Stimulated activated CD8-positive, alpha-beta memory T cell treated with anti-CD3 and anti-CD28 coated beads, Interleukin-12 subunit alpha, Interleukin-12 subunit beta, amount 100 ng/mL, for 4 hours (primary cell): ENCODE data around the gene ATP6V1G2.
"Not testable (repeated sequence)": the region's sequence is repeated elsewhere in the genome, so short reads cannot be mapped to it uniquely, and the experiment has no call there.

Source experiments
- DNase-seq: peaks from one replicate; pipeline ENCODE4 v3.0.0-alpha.2; 2020; ENCODE audit warnings: low read depth

The ATP6V1G2 gene

DNA sequence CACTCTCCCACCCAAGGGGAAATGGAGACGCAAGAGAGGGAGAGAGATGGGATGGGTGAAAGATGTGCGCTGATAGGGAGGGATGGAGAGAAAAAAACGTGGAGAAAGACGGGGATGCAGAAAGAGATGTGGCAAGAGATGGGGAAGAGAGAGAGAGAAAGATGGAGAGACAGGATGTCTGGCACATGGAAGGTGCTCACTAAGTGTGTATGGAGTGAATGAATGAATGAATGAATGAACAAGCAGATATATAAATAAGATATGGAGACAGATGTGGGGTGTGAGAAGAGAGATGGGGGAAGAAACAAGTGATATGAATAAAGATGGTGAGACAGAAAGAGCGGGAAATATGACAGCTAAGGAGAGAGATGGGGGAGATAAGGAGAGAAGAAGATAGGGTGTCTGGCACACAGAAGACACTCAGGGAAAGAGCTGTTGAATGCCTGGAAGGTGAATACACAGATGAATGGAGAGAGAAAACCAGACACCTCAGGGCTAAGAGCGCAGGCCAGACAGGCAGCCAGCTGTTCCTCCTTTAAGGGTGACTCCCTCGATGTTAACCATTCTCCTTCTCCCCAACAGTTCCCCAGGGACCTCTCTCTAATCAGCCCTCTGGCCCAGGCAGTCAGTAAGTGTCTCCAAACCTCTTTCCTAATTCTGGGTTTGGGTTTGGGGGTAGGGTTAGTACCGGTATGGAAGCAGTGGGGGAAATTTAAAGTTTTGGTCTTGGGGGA lies 29.7 kb upstream of the ATP6V1G2 start:
- no peak for DNase-seq

DNA sequence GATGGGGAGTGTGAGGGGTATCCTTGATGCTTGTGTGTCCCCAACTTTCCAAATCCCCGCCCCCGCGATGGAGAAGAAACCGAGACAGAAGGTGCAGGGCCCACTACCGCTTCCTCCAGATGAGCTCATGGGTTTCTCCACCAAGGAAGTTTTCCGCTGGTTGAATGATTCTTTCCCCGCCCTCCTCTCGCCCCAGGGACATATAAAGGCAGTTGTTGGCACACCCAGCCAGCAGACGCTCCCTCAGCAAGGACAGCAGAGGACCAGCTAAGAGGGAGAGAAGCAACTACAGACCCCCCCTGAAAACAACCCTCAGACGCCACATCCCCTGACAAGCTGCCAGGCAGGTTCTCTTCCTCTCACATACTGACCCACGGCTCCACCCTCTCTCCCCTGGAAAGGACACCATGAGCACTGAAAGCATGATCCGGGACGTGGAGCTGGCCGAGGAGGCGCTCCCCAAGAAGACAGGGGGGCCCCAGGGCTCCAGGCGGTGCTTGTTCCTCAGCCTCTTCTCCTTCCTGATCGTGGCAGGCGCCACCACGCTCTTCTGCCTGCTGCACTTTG lies 29.0 kb upstream of the ATP6V1G2 start, which contains the start of gene TNF:
Gene TNF, plus strand, starts transcription at position 231 of the 567 bp plus-strand sequence. Its CDS starts 177 bp downstream, at position 408.
- DNase-seq = peak; percentile 59

DNA sequence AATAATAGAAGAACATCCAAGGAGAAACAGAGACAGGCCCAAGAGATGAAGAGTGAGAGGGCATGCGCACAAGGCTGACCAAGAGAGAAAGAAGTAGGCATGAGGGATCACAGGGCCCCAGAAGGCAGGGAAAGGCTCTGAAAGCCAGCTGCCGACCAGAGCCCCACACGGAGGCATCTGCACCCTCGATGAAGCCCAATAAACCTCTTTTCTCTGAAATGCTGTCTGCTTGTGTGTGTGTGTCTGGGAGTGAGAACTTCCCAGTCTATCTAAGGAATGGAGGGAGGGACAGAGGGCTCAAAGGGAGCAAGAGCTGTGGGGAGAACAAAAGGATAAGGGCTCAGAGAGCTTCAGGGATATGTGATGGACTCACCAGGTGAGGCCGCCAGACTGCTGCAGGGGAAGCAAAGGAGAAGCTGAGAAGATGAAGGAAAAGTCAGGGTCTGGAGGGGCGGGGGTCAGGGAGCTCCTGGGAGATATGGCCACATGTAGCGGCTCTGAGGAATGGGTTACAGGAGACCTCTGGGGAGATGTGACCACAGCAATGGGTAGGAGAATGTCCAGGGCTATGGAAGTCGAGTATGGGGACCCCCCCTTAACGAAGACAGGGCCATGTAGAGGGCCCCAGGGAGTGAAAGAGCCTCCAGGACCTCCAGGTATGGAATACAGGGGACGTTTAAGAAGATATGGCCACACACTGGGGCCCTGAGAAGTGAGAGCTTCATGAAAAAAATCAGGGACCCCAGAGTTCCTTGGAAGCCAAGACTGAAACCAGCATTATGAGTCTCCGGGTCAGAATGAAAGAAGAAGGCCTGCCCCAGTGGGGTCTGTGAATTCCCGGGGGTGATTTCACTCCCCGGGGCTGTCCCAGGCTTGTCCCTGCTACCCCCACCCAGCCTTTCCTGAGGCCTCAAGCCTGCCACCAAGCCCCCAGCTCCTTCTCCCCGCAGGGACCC lies 28.0 kb upstream of the ATP6V1G2 start:
- DNase-seq = no peak

GRCh38 chr6:31573239-31574105 lies 27.1 kb upstream of the ATP6V1G2 start:
- no peak for DNase-seq

DNA sequence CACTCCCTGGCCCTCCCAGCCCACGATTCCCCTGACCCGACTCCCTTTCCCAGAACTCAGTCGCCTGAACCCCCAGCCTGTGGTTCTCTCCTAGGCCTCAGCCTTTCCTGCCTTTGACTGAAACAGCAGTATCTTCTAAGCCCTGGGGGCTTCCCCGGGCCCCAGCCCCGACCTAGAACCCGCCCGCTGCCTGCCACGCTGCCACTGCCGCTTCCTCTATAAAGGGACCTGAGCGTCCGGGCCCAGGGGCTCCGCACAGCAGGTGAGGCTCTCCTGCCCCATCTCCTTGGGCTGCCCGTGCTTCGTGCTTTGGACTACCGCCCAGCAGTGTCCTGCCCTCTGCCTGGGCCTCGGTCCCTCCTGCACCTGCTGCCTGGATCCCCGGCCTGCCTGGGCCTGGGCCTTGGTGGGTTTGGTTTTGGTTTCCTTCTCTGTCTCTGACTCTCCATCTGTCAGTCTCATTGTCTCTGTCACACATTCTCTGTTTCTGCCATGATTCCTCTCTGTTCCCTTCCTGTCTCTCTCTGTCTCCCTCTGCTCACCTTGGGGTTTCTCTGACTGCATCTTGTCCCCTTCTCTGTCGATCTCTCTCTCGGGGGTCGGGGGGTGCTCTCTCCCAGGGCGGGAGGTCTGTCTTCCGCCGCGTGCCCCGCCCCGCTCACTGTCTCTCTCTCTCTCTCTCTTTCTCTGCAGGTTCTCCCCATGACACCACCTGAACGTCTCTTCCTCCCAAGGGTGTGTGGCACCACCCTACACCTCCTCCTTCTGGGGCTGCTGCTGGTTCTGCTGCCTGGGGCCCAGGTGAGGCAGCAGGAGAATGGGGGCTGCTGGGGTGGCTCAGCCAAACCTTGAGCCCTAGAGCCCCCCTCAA lies 25.9 kb upstream of the ATP6V1G2 start, which contains the start of gene LTA:
Gene LTA, plus strand, starts transcription at position 249 of the 871 bp plus-strand sequence. Its CDS starts 454 bp downstream, at position 703.
- peak; percentile 55 for DNase-seq

DNA sequence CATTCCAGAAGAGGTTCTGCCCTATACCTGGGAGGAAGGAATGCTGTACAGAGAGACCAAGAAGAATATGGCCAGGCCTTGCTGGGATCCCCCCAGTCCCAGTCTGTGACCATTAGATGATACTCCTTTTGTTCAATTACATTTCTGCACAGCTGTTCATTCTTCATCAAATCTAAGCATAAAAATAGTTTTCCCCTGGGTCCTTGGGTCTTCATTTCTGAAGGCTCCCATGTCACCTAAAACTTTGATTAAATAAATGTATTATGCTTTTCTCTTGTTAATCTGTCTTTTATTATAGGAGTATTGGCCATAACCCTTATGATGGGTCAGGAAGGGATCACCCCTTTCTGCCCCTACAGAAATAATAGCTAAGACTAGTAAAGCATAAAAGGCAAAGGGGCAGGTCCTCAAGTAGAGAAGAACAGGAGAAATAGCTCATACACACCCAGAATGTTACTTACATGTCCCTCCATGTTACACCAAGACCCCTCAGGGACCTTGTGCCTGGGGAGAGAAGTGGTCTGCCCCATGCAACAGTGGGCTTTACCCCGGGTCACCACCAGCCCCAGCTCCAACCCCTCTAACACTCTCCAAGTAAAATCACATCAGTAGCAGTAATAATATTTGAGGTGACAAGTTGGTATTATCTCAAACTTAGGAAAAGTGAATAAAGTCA lies 23.6 kb upstream of the ATP6V1G2 start:
- DNase-seq = no peak

DNA sequence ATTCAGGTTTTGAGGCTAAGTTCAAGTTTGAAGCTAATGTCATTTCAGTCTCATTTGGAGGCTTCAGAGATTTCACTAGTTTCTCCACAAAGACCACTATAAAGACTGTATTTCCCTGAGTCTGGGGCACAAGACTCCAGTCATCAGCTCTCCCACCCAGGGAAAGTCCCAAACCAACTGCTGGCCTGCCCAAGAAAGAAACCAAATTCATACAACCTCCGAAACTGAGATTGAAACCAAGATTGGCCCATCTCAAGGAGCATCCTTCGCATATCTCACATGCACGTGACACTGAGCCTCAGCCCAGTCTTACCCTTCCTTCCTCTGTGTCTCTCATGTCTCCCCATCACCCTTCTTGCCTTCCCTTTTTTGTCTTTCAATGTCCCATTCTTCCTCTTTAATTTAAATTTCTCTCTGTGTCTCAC lies 22.1 kb upstream of the ATP6V1G2 start:
- DNase-seq = no peak

GRCh38 chr6:31567531-31568370 lies 21.3 kb upstream of the ATP6V1G2 start:
- DNase-seq = no peak

DNA sequence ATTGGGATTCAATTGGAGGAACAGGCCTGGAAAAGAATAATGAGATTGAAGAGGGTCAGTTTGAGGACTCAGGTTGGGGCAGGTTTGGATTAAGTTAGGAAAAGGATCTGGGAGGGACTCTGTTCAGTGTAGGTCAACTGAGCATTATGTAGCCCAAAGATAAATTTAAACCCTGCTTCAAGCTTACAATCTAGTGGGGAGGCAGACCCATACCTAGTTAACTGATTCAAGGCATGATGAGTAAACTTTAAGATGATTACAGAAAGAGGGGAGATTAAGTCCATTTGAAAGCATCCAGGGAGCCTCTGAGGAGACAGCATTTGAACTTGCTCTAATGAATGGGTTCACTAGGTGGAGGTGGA lies 14.3 kb upstream of the ATP6V1G2 start:
- DNase-seq = no peak

GRCh38 chr6:31559958-31560696 lies 13.7 kb upstream of the ATP6V1G2 start:
- DNase-seq = no peak

DNA sequence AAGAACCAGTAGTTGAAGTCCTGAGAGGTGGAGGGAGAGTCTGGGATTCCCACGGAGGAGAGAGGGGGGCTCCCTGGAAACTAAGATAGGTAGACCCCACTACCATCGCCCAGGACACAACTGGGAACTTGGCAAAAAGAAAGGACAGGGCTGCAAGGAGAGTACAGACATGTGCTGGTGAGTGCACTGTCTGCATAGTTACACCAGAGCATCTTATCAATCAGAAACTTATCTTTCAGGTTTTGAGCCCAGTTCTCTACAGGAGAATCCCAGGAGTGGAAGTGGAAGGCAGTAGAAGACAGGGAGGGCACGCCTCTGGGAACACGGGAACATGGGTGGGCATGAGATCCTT lies 13.2 kb upstream of the ATP6V1G2 start:
- DNase-seq = no peak

GRCh38 chr6:31558631-31559500 lies 12.5 kb upstream of the ATP6V1G2 start:
- DNase-seq = peak; percentile 57

DNA sequence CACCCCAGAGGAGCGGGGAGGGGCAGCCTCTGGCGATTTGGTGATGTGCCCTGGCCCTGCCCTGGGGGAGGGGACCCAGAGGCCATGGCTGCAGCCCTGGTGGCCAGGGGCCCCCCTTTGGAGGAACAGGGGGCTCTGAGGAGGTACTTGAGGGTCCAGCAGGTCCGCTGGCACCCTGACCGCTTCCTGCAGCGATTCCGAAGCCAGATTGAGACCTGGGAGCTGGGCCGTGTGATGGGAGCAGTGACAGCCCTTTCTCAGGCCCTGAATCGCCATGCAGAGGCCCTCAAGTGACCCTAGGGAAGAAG lies 11.9 kb upstream of the ATP6V1G2 start:
- DNase-seq = no peak

DNA sequence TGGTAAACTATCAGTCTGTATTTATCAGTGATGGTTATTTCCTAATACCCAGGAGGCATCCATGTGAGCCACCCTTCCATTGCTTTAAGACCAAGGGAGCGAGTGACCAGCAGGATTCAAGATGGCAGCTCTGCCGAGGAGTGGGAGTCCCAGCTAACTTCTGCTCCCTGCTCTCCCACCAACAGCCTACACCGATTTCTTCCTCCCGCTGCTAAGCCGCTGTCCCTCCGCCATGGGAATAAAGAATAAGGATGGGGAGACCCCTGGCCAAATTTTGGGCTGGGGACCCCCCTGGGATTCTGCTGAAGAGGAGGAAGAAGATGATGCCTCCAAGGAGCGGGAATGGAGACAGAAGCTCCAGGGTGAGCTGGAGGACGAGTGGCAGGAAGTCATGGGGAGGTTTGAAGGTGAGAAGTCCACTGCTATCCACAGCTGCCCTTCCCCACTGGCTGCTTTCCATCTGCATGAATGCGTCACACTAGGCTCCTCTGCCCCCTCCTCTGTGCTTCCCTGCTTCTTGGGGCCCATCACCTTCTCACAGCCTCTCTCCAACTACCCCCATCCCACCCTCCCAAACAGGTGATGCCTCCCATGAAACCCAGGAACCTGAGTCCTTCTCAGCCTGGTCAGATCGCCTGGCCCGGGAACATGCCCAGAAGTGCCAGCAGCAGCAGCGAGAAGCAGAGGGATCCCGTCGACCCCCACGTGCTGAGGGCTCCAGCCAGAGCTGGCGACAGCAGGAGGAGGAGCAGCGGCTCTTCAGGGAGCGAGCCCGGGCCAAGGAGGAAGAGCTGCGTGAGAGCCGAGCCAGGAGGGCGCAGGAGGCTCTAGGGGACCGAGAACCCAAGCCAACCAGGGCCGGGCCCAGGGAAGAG lies 11.3 kb upstream of the ATP6V1G2 start:
- no peak for DNase-seq

DNA sequence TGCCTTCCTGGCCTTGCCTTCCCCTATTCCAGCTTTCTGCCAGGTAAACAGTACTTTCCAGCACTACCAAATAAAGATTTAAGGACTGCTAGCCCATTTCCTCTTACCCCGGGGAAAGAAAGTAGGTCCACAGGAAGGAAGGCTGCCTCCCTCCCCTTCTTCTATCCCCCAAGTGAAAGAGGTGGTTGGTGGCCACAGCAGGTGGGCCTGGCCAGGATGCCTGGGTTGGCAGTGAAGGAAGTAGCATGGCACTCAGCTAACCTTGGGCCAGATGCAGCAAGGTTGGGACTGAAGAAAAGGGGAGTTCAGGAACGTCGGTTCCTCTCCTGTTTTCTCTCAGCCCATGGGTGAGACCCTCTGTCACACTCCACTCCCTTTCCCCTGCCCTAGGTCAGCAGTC lies 9.9 kb upstream of the ATP6V1G2 start:
- DNase-seq = no peak

DNA sequence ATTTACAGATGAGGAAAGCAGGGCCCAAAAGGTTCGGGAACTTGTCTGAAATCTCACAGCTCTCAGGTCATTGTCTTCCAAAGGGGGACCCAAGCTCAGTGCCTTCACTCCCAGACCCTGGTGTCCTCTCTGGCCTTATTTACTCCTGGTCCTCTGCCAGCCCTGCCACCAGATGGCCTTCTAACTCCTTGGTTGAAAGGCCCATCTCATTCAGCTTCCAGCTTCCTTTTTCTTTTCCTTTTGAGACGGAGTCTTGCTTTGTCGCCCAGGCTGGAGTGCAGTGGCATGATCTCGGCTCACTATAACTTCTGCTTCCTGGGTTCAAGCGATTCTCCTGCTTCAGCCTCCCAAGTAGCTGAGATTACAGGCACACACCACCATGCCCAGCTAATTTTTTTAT lies 5.0 kb upstream of the ATP6V1G2 start:
- DNase-seq = not testable (repeated sequence)

DNA sequence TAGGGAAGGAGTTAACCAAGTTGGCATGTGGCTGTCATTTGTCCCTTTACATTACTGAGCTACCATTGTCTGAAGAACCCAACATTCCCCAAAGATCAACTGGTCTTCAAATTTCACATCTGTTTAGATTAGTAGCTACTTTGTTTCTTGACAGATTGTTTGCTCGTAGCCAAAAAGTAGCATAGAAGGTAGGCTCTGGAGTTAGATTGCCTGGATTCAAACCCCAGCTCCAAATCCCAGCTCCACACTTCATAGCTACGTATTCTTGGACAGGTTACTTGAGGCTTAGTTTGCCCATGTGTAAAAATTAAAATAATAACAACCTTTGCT lies 2.1 kb upstream of the ATP6V1G2 start:
- DNase-seq = no peak
